Colon (tissue), 2 donors: ENCODE measurements around the gene ZCCHC9.

Experiments used
- FAIRE-seq: peaks from 2 replicates; lab custom pipeline; 2012; peaks lifted over from hg19 to GRCh38; lab: Jason Lieb, UNC
- donor health status: control.
- donor health status: control.

The ZCCHC9 gene

GRCh38 chr5:81355291-81356251, 54.2 kb downstream of the ZCCHC9 start:
- no peak for FAIRE-seq

GRCh38 chr5:81359108-81359507, 57.7 kb downstream of the ZCCHC9 start:
- no peak for FAIRE-seq

DNA sequence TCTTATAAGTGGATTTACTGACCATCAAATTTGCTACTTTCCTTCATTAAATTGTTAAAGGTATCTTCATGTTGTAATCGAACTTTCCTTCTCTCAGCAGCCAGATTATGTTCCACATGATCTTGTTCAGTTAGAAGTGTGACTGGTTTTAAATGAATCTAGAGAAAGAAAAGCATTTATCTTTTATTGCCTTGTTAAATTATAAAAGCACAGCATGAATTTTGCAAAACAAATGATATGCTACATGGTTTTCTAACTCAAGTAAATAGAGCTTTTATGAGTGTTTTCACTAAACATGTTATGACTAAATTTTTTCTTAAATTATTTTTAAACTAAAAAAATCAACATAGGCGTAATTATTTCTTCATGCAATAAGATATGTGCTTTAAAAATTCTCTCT, 58.5 kb downstream of the ZCCHC9 start:
- FAIRE-seq, result no peak

- FAIRE-seq, result no peak
These were observed 59.3 kb downstream of the ZCCHC9 start for GRCh38 chr5:81360640-81361039.

DNA sequence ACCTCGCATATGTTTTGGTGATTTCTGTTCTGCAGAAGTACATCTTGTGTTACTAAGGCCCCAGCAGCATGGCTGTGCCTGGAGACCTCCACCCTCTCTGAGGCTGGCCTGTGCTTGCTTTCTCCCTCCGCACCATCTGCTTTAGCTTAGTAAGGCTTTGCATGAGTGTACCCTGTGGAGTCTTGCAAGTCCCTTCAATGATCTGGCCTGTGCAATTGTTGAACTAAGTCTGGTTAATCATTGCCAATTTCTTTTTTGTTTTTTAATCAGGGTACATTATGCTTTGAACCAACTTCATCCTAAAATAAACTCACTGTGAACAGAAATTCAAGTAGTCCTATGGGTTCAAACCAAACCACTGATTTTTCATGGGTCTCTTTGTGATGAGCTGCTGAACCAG, 60.2 kb downstream of the ZCCHC9 start:
- FAIRE-seq, result no peak
